ENCODE results near the gene CMTM1. TPM values are rescaled to one million over a fixed set of nuclear protein-coding genes. Genes with fewer than 3 reads are reported as not detected.

The CMTM1 gene
- total RNA-seq, 1 donor from 2014 or later = 0.95 TPM

DNA sequence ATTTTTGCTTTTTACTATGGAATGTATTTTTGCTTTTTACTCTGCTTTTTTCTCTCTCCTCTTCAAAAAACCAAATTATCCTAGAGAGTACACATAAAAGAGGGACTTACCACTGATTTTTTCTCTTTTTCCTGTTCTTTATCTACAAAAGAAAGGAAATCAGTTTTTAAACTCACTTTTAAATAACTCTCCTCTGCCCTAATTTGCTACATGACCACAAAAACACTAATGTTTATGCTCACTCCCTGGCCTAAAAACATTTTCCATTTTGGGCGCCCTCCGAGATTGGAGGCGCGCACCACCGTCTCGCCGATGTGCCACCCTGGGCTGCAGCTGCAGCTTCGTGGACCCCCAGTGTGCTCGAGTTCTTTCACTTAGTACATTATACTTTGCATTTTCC lies 17.4 kb upstream of the CMTM1 start:
- Mint-ChIP-seq H3K27ac (peak overlapping the region; percentile 77), H3K27me3 (no peaks in the 10 kb centered on the region), H3K4me3 (peak overlapping the region; percentile 78), H3K9me3 (no peaks in the 10 kb centered on the region), H3K4me1 (peaks cover 85% of the 10 kb centered on the region), H3K36me3 (ENCODE audit: low read depth) (peaks cover 4% of the 10 kb centered on the region)
- ChIA-PET POLR2A (interaction anchor here (0.5 to 9.5 kb wide), 4 partner anchors 28 to 96 kb away, joined by 3 to 162 read pairs (median 3); no protein-coding TSS in a partner anchor), CTCF (no interaction called here)
- ATAC-seq (ENCODE audit: low read depth) (no peak), DNase-seq (no peak)
- intact Hi-C loops (cut with micrococcal nuclease) = loop anchor here (1.0 kb wide), 3 partner anchors 10 to 32 kb away; no protein-coding TSS in a partner anchor
- TF ChIP-seq, protein P1, sequence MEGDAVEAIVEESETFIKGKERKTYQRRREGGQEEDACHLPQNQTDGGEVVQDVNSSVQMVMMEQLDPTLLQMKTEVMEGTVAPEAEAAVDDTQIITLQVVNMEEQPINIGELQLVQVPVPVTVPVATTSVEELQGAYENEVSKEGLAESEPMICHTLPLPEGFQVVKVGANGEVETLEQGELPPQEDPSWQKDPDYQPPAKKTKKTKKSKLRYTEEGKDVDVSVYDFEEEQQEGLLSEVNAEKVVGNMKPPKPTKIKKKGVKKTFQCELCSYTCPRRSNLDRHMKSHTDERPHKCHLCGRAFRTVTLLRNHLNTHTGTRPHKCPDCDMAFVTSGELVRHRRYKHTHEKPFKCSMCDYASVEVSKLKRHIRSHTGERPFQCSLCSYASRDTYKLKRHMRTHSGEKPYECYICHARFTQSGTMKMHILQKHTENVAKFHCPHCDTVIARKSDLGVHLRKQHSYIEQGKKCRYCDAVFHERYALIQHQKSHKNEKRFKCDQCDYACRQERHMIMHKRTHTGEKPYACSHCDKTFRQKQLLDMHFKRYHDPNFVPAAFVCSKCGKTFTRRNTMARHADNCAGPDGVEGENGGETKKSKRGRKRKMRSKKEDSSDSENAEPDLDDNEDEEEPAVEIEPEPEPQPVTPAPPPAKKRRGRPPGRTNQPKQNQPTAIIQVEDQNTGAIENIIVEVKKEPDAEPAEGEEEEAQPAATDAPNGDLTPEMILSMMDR (IDR thresholded peaks at IDR 0.05) = no peak

DNA sequence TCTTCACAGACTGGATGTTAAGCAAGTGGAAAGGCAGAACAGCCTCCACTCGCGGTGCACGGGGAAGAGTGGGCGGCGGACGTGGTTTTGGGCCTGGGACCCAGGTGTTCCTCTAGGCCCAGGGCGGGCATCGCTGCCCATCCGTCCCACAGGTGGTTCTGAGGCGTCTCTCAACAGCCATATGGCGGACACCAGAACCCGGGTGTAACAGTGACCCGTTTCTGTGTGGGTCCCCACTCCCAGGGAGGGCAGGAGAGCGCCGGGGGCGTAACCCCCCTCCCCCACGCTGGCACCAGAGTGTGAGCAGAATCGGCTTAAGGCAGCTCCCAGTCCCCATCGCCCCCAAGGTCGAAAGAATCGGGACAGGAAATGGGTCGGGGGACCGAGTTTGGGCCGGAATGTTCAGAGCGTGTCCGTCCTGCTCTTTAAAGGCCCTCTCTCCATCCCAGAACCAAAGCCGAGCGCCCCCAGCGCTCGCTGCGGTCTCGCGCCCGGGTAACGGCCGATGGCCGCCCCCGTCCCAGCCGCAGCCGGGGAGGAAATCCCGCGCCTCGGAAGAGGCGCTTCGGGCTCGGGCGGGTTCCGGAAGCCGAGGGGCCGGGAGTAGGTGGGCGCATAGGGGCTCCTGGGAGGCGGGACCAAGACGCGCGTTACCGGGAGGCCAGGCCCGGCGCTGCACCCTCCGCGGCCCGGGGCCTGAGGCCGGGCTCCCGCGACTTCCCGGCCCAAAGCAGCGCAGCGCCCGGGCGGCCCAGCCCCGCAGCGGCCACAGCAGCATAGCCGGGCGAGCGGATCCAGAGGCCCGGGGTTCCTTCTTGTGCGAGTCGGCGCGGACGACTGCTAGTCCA lies 16.7 kb upstream of the CMTM1 start, which contains the start of gene TK2:
TK2 (minus strand) TSS at position 839 of the 848 bp plus-strand sequence; CDS start at position 778, 61 bp downstream.
- DNase-seq (peak; percentile 64), ATAC-seq (ENCODE audit: low read depth) (peak; percentile 34)
- H3K27ac Mint-ChIP-seq = peak within 1 kb of the TSS; percentile 77
- ChIA-PET CTCF (interaction anchor here (1.9 kb wide), 1 partner anchor 37 kb away, joined by 4 read pairs; no protein-coding TSS in a partner anchor), POLR2A (interaction anchor here (0.6 to 9.5 kb wide), 4 partner anchors 17 to 97 kb away, joined by 3 to 162 read pairs (median 4); no protein-coding TSS in a partner anchor)
- peaks cover 4% of the 10 kb centered on the region for H3K36me3 Mint-ChIP-seq (ENCODE audit: low read depth)
- H3K27me3 Mint-ChIP-seq = no peaks in the 10 kb centered on the region
- intact Hi-C loops (cut with micrococcal nuclease) = loop anchor here (1.0 to 2.0 kb wide), 5 partner anchors 10 to 71 kb away; no protein-coding TSS in a partner anchor
- TF ChIP-seq, protein P1 (IDR thresholded peaks at IDR 0.05) = no peak
- H3K4me3 Mint-ChIP-seq = peak within 1 kb of the TSS; percentile 79
- H3K4me1 Mint-ChIP-seq = peaks cover 85% of the 10 kb centered on the region
- H3K9me3 Mint-ChIP-seq = no peaks in the 10 kb centered on the region

DNA sequence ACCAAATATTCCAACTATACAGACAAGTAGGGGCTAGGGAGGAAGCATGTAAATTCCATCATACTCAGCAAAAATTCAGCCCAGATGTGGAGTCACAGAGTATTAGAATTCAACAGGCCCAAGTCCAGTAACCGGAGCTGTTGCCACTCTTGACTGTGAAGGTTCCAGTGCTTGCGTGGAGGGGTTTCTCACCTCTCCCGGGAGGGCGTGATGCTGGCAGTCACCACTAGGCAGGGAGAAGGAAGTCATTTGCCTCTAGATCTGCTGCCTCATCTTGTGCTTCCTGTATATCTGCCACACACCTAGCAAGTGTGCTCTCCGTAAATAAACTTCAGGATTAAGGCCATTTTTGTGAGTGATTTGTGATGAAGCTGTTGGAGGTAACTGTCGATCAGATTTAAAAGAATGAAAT lies 14.9 kb upstream of the CMTM1 start:
- CTCF ChIA-PET = interaction anchor here (0.9 to 1.9 kb wide), 6 partner anchors 13 to 146 kb away, joined by 3 to 5 read pairs (median 4); no protein-coding TSS in a partner anchor
- no peaks in the 10 kb centered on the region for H3K27me3 Mint-ChIP-seq
- peaks cover 15% of the 10 kb centered on the region for H3K36me3 Mint-ChIP-seq (ENCODE audit: low read depth)
- TF ChIP-seq, protein P1 (IDR thresholded peaks at IDR 0.05) = no peak
- DNase-seq (peak; percentile 36), ATAC-seq (ENCODE audit: low read depth) (peak; percentile 47)
- intact Hi-C loops (cut with micrococcal nuclease) = loop anchor here (2.0 kb wide), 2 partner anchors 17 to 73 kb away; no protein-coding TSS in a partner anchor
- peaks cover 85% of the 10 kb centered on the region for H3K4me1 Mint-ChIP-seq
- H3K9me3 Mint-ChIP-seq = no peaks in the 10 kb centered on the region
- POLR2A ChIA-PET = interaction anchor here (0.6 to 9.5 kb wide), 9 partner anchors 10 to 53 kb away, joined by 3 to 162 read pairs (median 8); partner anchors contain the start of gene CMTM3
- peak overlapping the region; percentile 92 for H3K27ac Mint-ChIP-seq
- peak overlapping the region; percentile 96 for H3K4me3 Mint-ChIP-seq

DNA sequence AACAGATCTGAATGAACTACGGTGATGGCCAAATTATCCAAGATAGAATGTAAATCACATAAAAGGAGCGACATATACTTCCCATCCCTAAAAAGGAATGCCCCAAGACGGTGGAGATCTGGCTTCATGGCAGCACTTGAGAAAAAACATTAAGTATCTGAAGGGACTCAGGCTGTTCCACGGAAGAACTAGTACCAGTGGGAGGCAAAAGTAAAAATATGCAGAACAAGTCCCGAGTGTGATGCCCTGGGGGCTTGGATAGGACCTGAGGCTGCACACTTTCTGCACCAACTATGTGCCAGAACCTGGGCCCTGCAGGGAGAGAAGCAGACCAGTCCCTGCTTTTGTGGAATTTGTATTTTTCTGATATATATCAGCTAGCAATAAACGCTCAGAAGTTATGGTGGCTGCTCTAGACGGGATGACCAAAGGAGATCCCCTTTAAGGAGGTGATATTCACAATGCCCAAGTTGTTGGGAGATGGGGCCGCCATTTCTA lies 14.4 kb upstream of the CMTM1 start:
- DNase-seq (no peak), ATAC-seq (ENCODE audit: low read depth) (no peak)
- H3K9me3 Mint-ChIP-seq = no peaks in the 10 kb centered on the region
- H3K4me1 Mint-ChIP-seq = peaks cover 81% of the 10 kb centered on the region
- TF ChIP-seq, protein P1 (IDR thresholded peaks at IDR 0.05) = no peak
- no peaks in the 10 kb centered on the region for H3K27me3 Mint-ChIP-seq
- peak overlapping the region; percentile 96 for H3K4me3 Mint-ChIP-seq
- intact Hi-C loops (cut with micrococcal nuclease) = loop anchor here (2.0 kb wide), 2 partner anchors 17 to 73 kb away; no protein-coding TSS in a partner anchor
- ChIA-PET POLR2A (interaction anchor here (1.0 to 9.5 kb wide), 15 partner anchors 12 to 186 kb away, joined by 3 to 162 read pairs (median 6); partner anchors contain the start of genes CMTM2 and CMTM3), CTCF (interaction anchor here (0.9 to 2.0 kb wide), 9 partner anchors 11 to 147 kb away, joined by 3 to 9 read pairs (median 5); no protein-coding TSS in a partner anchor)
- H3K36me3 Mint-ChIP-seq (ENCODE audit: low read depth) = peaks cover 15% of the 10 kb centered on the region
- H3K27ac Mint-ChIP-seq = peak overlapping the region; percentile 92
